GM03348 (cell line): ENCODE results near the gene PLA2G4E.
A peak's percentile ranks its signal among the peaks of the same experiment; 100 is the strongest.

Experiments
- DNase-seq: peaks from one replicate; pipeline ENCODE4 v3.0.0; 2012; ENCODE audit warnings: low spot score

PLA2G4E gene

DNA sequence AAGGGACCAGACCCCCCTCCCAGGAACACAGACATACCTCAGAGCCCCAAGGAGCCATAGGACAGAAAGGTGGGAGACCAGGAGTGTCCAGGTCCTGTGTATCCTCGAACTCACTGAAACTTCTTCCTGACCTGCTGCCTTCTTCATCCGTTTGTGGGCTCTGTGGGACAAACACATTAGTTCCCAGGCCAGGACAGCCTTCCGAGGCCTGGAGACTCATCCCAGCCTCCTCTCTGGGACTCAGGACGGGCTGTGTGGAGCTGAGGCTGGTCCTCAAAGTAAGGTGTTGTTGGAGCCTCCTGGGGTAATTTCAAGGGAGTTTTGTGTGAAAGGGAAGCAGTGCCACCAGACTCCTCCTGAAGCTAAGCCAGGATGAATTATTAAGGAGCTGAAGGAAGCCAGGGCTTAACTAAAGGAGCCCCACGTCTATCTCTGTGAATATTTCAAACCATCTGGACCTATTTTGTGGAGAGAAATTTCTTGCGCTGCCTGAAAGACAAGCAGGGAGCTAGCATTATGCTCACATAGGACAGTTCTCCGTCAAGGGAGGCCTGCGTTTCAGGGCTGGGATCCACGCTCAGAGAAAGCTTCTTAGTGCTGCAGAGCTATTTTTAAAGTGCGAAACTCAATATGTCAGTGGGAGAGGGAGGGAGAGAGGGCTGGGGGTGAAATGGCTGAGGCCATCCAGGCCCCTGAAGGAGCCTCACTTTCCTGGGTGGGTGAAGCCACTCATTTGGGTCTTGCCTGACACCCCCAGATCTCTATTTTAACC lies 29.8 kb upstream of the PLA2G4E start:
- DNase-seq: no peak

GRCh38 chr15:42048821-42049200 lies 28.0 kb upstream of the PLA2G4E start:
- no peak for DNase-seq

DNA sequence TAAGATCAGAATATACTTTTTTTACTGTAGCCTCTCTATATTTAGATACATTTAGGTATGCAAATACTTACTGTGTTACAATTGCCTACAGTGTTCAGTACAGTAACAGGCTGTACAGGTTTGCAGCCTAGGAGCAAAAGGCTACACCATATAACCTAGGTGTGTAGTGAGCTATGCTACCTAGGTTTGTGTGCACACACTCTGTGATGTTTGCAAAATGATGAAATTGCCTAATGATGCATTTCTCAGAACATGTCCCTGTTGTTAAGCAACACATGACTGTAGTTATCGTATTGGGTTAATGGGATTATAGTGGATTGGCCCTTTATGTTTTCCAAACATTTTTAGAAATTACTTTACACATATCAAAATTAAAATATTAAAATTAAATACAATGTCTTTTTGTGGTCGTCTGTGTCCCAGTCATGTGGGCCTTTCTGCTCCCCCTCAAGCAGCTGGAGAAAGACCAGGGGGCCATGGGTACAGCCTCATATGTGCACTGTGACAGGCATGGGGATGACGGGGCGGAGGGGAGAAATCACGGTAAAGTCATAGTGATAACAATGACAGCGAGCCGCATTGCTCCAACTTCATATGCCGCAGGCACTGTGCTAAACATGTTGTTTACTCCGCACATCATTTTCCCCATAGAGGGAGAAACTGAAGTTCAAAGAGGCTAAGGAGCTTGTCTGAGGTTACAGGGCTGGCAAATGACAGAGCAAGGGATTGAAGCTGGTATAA lies 27.4 kb upstream of the PLA2G4E start:
- no peak for DNase-seq

- no peak for DNase-seq
Observed at GRCh38 chr15:42046597-42046996, 25.8 kb upstream of the PLA2G4E start.

GRCh38 chr15:42045211-42045615 lies 24.4 kb upstream of the PLA2G4E start:
- no peak for DNase-seq

DNA sequence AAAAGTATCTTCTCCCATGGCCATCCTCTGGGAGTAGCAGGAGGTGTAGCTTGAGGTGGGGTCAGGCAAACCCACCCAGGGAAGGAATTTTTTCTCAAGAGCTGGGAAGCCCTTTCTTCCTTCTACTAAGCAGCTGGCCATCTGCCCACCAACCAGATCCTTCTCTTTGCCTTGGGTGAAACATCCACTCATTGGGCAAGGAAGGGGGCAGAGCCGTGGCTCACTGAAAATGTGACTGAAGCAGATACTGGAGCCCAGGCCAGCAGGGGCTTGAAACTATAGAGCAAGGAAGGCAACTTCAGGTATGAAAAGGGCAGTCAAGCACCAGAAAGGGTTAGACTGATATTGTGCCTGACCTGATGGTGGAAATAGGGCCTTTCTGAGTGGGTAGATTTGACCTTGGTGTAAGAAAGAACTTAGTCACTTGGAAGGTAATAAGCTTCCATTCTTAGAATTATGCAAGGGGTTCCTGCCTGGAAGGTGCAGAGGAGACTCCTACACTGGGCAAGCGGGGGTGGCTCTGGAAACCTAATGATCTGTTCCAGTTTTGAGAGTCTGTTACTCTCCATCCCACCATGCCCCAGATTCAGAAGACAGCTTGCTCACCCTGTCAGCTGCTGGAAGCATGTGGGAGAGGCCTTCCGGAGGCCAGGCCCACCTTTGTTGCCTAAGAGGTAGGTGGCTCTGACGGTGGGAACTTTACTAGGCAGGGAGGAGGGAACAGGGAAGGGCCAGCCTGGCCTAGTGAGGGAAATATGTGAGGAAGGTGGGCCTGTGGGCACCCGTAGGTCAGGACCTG lies 22.0 kb upstream of the PLA2G4E start:
- DNase-seq: no peak

- DNase-seq: no peak
Observed at GRCh38 chr15:42038401-42038800, 17.6 kb upstream of the PLA2G4E start.

DNA sequence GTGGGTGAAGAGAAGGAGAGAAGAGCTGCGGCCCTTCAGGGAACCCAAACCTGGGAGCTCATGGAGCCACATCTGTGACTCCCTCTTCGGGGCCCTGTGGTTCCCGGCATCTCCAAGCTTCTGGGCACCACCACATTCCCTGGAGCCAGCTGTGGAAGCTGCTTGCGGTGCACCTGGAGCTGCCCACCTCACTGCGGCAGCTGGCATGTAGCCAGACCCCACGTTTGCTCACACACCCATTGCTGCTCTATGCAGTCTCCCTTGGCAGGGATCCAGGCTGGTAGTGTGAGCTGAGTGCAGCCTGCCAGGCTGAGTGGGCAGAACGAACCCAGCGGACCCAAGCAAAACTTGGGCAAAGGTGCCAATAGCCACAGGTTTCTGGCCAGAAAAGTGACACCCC lies 16.8 kb upstream of the PLA2G4E start:
- DNase-seq: no peak

GRCh38 chr15:42036966-42037365 lies 16.1 kb upstream of the PLA2G4E start:
- DNase-seq: no peak

DNA sequence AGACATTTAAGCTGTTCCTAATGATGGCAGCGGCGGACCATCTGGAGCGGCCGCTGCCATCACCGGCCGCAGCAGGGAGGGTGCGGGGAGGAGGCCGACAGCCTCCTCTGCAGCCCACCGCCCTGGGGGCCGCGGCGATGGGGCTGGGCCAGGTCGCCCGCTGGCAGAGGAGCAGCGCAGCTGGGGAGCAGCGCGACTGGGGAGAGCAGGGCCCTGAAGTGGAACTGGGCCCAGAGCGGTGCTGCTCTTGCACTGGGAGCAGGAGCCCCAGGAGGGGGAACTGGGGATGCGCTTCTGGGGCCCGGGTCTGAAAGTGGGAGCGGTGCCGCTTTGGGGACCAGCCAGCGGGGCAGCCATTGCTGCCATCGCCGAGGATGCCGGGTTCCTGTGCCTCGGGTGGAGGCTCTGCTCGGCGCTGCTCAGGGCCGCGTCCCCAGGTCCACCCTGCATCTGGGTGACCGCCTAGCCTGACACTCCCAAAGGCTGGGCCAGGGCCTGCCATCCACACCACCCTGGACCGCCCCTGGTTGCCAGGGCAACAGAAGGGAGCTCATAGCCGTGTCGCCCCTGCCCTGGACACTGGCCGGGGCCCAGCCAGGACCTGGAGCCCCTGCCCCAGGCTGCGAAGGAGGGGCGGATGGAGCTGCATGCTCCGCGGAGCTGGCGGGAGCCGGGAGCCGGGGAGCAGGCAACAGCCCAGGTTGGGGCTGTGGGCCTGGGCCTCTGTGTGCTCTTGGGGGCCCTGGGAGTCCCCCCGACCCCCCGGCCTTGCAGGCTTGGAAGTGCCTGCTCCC lies 15.5 kb upstream of the PLA2G4E start:
- DNase-seq: no peak

DNA sequence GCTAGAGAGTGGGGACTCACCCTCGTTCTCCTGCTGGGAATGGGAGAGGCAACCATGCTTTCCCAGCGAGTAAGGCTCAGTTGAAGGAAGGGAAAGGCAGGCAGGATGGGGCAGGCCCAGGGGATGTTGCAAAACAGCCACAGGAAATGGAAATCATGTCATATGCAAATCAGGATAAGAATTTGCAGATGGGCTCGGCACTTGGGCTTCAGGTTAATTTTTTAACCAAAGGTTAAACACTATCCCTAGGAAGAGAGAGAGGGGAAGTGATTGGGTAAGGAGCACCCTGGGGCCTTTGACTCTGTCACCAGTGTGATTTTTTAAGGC lies 14.6 kb upstream of the PLA2G4E start:
- DNase-seq: peak; percentile 27

GRCh38 chr15:42034628-42035434 lies 14.0 kb upstream of the PLA2G4E start:
- DNase-seq: no peak

GRCh38 chr15:42033214-42033873 lies 12.5 kb upstream of the PLA2G4E start:
- no peak for DNase-seq

GRCh38 chr15:42032376-42033213 lies 11.8 kb upstream of the PLA2G4E start:
- DNase-seq: no peak

DNA sequence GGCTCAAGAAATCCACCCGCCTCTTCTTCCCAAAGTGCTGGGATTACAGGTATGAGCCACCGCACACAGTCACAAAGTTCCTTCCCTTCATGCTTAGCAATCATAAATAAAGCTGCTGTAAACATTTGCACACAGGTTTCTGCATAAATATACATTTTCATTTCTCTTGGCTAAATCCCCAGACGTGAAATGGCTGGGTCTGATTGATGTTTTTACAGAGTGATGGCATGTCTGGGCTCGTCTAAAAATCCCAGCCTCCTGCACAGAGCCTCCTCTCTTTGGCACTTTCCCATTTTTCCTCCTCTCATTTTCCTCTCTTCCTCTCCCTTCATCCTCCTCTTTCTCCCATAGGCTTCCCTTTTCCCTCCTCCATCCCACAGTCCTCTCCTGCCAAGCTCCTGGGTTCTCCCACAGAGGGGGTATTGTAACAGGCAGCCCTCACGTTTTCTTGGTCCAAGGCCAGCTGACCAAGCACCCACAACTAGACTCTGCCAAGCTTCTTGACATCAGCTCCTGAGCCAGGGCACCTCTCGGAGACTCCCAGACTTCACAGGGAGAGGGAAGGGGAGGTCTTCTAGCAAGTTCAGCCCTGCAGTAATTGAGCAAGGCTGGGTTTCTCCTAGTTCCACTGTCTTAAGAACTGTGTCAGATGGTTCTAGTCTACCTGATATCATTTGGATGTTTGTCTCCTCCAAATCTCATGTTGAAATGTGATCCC lies 10.5 kb upstream of the PLA2G4E start:
- no peak for DNase-seq

GRCh38 chr15:42027521-42027920 lies 6.7 kb upstream of the PLA2G4E start:
- no peak for DNase-seq

DNA sequence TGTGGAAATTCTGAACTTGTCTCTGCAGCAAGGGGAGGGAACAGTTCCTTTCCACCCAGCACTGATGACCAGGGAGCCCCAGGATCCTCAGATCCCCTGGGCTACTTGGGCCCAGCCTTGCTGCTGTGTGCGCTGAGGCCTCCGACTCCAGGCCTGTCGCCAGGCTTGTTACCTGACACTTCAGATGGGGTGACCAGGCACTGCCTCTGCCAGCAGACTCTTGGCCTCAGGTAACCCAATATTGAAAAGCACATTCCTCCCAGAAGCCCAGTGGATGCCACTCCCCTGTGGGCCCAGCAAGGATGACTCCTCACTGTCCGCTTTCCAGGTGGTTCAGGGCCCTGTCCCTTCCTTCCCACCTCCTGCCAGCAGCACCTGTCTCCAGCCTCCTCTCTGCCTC lies 3.5 kb upstream of the PLA2G4E start:
- DNase-seq: no peak

GRCh38 chr15:42021593-42021992 lies 751 bp upstream of the PLA2G4E start:
- DNase-seq: no peak
